GM18508 (cell line): ENCODE measurements around the gene NAALADL2.

Source experiments
- ATAC-seq: cut with Tn5 transposase; IDR thresholded peaks from one replicate; pipeline ENCODE4 v1.9.1; 2021; ENCODE audit warnings: moderate number of reproducible peaks; ENCODE audit not compliant: insufficient read depth, unreplicated experiment

The NAALADL2 gene

DNA sequence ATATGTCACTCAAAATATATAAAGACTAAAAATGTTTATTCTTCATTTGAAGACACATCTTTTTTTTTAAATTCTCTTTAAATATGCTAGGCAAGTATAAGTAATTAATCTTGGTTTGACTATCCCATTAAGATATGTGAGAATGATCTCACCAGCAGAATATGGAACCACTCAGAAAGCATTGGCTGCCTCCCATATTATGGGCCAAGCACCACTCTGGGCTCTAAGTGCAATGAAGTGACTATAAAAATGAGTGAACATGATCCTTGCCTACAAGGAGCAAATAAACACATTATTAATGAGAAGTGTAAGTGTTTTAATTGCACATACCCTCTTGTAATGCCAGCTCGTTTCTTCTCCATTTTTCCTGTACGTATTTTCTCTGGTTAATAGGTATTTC is 328.5 kb downstream of the NAALADL2 start:
- ATAC-seq = no peak

- no peak for ATAC-seq
Observed at GRCh38 chr3:175192536-175192935, 333.4 kb downstream of the NAALADL2 start.

GRCh38 chr3:175193815-175194518 is 334.8 kb downstream of the NAALADL2 start:
- no peak for ATAC-seq

DNA sequence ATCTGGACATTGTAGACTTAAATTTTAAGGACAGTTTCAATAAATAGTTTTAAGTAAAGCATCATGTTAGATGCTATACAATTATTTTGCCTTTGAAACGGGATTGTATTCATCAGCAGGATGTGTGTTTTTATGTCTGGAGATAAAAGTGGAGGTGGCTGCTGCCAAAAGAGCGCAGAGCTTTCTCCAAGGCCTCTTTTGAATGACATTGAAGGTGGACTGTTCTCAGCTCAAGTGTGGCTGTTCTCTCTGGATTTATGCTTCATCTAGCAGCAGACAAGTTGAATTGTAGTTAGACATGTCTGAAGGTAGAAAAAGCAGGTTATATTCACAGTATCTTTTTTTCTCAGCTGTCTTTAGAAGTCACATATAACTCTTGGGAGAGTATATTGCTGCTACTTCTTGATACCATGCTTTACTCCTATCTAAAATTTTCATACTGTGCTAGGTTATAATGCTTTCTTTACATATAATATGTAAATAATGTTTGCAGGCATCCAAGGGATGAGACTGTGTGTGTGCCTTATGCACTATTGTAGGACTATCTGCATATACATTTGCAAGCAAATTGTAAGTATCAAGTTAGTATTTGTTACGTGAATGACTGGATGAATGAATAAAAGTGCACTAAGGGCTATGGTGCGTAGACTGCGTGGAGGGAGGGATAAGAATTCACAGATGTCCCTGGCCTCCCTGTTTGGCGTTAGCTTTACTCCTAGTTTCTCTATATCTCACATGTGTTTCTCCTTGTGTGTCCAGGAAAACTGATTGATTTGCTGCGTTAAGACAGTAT is 340.1 kb downstream of the NAALADL2 start:
- ATAC-seq = no peak

DNA sequence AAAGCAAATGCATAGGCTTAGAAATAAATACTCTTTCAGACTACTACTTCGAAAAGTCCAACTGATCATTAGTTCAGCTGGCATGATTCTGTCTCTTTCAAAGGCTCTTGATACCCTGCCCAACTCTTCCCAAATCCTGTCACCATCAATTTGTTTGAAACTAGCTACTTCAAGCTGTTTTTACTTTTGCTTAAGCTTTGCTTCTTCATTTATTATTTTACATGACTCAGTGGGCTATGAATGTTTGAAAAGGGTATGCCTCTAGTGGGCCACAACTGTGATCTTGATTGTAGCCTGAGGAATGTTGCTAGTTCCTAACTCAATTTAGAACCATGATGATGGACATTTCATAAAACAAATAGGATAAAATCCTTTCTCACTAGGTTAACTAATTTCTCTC is 340.8 kb downstream of the NAALADL2 start:
- ATAC-seq = no peak

GRCh38 chr3:175200391-175201095 is 341.4 kb downstream of the NAALADL2 start:
- no peak for ATAC-seq

- ATAC-seq = no peak
Observed at GRCh38 chr3:175207361-175207760, 348.2 kb downstream of the NAALADL2 start.

DNA sequence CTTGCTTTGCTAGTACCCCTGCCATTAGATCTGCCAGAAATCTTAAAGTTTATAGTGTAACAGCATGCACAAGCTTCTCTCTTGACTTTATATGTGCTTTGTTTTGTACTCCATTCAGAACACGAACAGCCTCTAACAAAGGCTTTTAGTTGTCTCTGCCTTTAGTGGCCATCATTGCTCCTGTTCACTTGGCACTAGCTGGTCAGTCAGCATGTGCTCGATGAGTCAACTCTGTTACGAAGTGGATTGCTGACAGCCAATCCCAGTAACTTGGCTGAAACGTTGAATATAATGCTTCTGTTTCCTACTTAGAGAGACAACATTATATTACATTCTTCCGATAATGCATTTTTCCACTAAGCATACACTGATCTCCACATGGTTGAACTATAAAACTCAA is 349.2 kb downstream of the NAALADL2 start:
- no peak for ATAC-seq

DNA sequence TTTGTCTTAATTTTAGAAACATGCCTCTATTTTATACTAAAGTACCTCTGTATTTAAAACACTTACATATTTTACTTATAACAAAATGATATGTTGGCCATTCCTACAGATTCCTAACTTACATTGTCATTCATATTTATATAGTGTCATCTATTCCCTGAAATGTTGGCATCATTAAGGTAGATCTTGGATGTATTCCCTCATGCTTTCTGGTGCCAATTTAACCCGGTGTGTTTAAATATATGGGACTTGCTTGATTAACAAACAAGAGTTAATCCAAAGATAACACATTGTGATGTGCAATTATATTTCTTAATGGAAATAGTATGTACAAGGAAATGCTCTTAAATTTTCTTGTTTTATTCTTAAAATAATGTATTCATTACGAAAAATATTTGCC is 352.3 kb downstream of the NAALADL2 start:
- ATAC-seq = no peak

- no peak for ATAC-seq
Observed at GRCh38 chr3:175212896-175213295, 353.8 kb downstream of the NAALADL2 start.

DNA sequence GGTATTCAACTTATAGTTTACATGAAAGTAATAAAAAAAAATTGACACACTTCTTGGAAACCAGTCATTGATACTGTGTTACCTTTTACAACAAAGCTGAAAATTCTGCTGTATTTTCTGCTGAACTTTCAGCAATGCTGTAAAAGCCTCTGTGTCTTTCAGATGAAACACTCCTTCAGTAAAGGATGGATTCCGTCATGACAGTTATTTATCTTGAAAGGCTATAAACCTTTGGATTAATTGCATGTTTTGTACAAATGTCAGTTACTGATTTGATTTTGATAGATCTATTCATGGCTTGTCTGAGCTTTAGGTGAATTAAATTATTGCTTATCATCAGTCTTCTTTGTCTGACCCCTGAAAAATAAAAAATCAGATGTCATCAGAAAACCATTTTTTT is 355.1 kb downstream of the NAALADL2 start:
- no peak for ATAC-seq

DNA sequence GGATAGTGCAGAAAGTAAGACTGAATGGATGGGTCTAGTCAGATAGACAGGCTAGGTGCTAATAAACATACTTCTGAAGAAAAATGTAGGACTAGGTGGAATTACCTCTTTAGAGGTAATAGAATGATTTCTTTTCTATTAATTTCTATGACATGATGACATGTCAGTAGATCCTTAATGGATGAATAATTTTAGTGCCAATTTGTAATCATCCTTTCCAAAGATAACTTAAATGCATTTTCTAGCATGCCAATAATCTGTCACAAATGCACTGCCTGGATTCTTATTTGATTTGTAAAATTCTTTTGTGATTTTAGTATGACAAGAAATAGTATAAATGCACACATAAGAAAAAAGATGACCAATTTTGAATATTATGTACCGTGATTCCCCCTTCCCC is 356.7 kb downstream of the NAALADL2 start:
- no peak for ATAC-seq

DNA sequence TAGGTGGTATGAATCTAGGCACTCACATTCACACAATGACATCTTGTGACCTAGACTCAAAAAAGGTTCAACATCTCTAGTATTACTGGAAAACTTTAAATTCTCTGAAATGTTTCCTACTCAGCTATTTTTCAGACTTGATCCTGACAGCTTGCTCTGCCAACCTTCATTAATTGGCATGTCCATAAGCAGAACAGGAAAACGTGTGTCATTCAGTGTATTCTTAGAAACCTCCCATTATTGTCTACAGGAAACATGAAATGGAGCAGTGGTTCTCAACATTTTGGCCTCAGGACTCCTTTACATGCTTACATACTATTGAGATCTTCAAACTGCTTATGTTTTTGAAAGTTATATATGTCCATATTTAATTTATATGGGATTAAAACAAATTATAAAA is 363.2 kb downstream of the NAALADL2 start:
- ATAC-seq = no peak

DNA sequence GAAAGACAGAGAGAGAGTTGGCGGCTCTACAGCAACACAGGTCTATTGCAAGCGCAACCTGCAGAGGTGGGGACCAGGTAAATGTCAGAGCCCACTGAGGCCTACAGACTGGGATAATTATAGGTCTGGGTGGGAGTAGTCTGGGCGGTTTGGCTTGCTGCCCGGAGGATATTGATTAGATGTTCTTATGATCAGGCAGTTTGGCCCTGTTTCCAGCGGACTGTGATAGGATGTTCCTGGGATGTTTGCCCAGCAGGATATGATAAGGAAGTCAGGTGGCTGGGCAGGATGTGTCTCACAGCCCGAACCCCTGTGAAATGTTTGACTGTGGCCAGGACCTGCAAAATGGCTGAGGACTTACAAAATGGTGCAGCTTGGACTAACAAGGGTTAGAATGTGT is 364.9 kb downstream of the NAALADL2 start:
- no peak for ATAC-seq

GRCh38 chr3:175226444-175226843 is 367.3 kb downstream of the NAALADL2 start:
- no peak for ATAC-seq

- ATAC-seq = no peak
Observed at GRCh38 chr3:175227126-175227525, 368.0 kb downstream of the NAALADL2 start.

GRCh38 chr3:175233957-175234940 is 375.1 kb downstream of the NAALADL2 start:
- no peak for ATAC-seq

- no peak for ATAC-seq
Observed at GRCh38 chr3:175238801-175239200, 379.7 kb downstream of the NAALADL2 start.

- ATAC-seq = no peak
Observed at GRCh38 chr3:175240921-175241320, 381.8 kb downstream of the NAALADL2 start.

DNA sequence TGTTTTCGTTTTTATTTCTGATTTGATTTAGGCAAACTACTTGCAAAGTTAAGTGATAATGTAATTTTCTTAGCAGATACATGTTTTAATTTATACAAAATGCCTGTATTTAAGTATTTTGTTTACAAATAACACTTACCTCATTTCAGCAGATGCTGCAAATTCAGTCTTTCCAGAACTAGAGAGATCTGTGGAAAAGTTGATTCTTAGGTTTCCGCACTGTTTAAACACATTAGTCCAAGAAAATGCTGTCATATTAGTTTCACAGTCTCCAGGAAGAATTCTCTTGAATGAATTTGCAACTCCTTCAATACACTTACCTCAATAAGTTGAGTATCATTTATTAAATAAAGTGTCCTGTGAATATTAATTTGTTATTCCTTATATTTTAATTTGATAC is 383.1 kb downstream of the NAALADL2 start:
- no peak for ATAC-seq
